HEK293 (cell line): ENCODE measurements around the gene ANGPTL4.

Experiments
- CTCF ChIA-PET: fragments of 350-600 bp; formaldehyde crosslinking; extraction: SDS; loops from one replicate; lab custom pipeline; 2021; ENCODE audit warnings: antibody characterized with exemption; lab: Yijun Ruan, JAX
- POLR2A ChIA-PET: fragments of 300-600 bp; formaldehyde crosslinking; extraction: SDS; loops from one replicate; lab custom pipeline; 2020; ENCODE audit warnings: antibody characterized with exemption, inconsistent platforms; lab: Yijun Ruan, JAX
- H3K27ac ChIP-seq: fragments of 200-500 bp; sonication (Bioruptor generic); 2 replicates; pipeline ENCODE4 v1.5.1; 2014; ENCODE audit warnings: low read depth, low read length, control low read depth, inconsistent platforms; ENCODE audit errors: extremely low read depth
- H3K36me3 ChIP-seq, 2 experiments: fragments of 200-500 bp in 1 of 2; sonication (Bioruptor generic) in 1 of 2; 1 replicate in 1 of 2; 2 replicates in 1 of 2; pipeline ENCODE4 v1.5.1; 2014 to 2017; ENCODE audit warnings: inconsistent platforms in 2 of 2, low read length in 2 of 2; ENCODE audit not compliant: control insufficient read depth in 2 of 2, insufficient read depth in 1 of 2
- H3K4me1 ChIP-seq: fragments of 200-500 bp; sonication (Bioruptor generic); 2 replicates; pipeline ENCODE4 v1.5.1; 2014; ENCODE audit warnings: mild to moderate bottlenecking, low read length, inconsistent platforms; ENCODE audit not compliant: control insufficient read depth, insufficient read depth
- H3K4me3 ChIP-seq: 2 replicates; pipeline ENCODE4 v1.5.1; 2011; ENCODE audit warnings: low read depth, mild to moderate bottlenecking, control low read depth, low read length, moderate library complexity
- H3K9me3 ChIP-seq: fragments of 200-500 bp; sonication (Bioruptor generic); 2 replicates; pipeline ENCODE4 v1.5.1; 2014; ENCODE audit warnings: low read depth, low read length, inconsistent platforms; ENCODE audit not compliant: control insufficient read depth, insufficient read depth
- KLF8 ChIP-seq: fragments of 450-650 bp; formaldehyde crosslinking; IDR thresholded peaks from 2 replicates; pipeline ENCODE4 v1.5.1; 2016; ENCODE audit warnings: missing biosample characterization, missing genetic modification characterization
- PRDM6 ChIP-seq: fragments of 450-650 bp; formaldehyde crosslinking; IDR thresholded peaks from 2 replicates; pipeline ENCODE4 v1.5.1; 2017; ENCODE audit warnings: missing biosample characterization, missing genetic modification characterization
- SP3 ChIP-seq: fragments of 450-650 bp; formaldehyde crosslinking; IDR thresholded peaks from 2 replicates; pipeline ENCODE4 v1.5.1; 2016; ENCODE audit warnings: missing biosample characterization, missing genetic modification characterization
- SP7 ChIP-seq: fragments of 450-650 bp; formaldehyde crosslinking; IDR thresholded peaks from 2 replicates; pipeline ENCODE4 v1.5.1; 2016; ENCODE audit warnings: missing biosample characterization, missing genetic modification characterization
- ZBTB11 ChIP-seq: fragments of 450-650 bp; formaldehyde crosslinking; conservative IDR thresholded peaks from 2 replicates; pipeline ENCODE4 v1.5.1; 2016; ENCODE audit warnings: low read depth, missing biosample characterization, missing genetic modification characterization
- ZBTB17 ChIP-seq: fragments of 450-650 bp; formaldehyde crosslinking; IDR thresholded peaks from 2 replicates; pipeline ENCODE4 v1.5.1; 2016; ENCODE audit warnings: missing biosample characterization, missing genetic modification characterization
- ZFP69B ChIP-seq: fragments of 450-650 bp; formaldehyde crosslinking; IDR thresholded peaks from 2 replicates; pipeline ENCODE4 v1.5.1; 2016; ENCODE audit warnings: missing biosample characterization, missing genetic modification characterization
- ZNF768 ChIP-seq: fragments of 450-650 bp; formaldehyde crosslinking; IDR thresholded peaks from 2 replicates; pipeline ENCODE4 v1.5.1; 2018; ENCODE audit warnings: missing biosample characterization, mild to moderate bottlenecking, missing genetic modification characterization
- TF ChIP-seq, protein P1 (sequence below): fragments of 450-650 bp; formaldehyde crosslinking; IDR thresholded peaks from 2 replicates; pipeline ENCODE4 v1.5.1; 2016; ENCODE audit warnings: missing biosample characterization, missing genetic modification characterization
- TF ChIP-seq, protein P2 (sequence below): fragments of 450-650 bp; formaldehyde crosslinking; IDR thresholded peaks from 2 replicates; pipeline ENCODE4 v1.5.1; 2017; ENCODE audit warnings: missing biosample characterization, missing genetic modification characterization
- TF ChIP-seq, protein P3 (sequence below): fragments of 450-650 bp; formaldehyde crosslinking; IDR thresholded peaks from 2 replicates; pipeline ENCODE4 v1.5.1; 2016; ENCODE audit warnings: missing biosample characterization, missing genetic modification characterization

ANGPTL4 gene

GRCh38 chr19:8337728-8338127 lies 26.2 kb upstream of the ANGPTL4 start:
- Histone ChIP-seq H3K4me1 (no peaks in the 10 kb centered on the region; the same call in 1 of the 2 replicates), H3K4me3 (no peak overlapping the region), H3K27ac (no peak overlapping the region), H3K36me3 (no peaks in the 10 kb centered on the region), H3K9me3 (no peaks in the 10 kb centered on the region)
- ChIA-PET CTCF (interaction anchor here (0.5 to 1.7 kb wide), 4 partner anchors 10 to 85 kb away, joined by 3 to 9 read pairs (median 3); no protein-coding TSS in a partner anchor), POLR2A (no interaction called here)
- TF ChIP-seq, protein P1, sequence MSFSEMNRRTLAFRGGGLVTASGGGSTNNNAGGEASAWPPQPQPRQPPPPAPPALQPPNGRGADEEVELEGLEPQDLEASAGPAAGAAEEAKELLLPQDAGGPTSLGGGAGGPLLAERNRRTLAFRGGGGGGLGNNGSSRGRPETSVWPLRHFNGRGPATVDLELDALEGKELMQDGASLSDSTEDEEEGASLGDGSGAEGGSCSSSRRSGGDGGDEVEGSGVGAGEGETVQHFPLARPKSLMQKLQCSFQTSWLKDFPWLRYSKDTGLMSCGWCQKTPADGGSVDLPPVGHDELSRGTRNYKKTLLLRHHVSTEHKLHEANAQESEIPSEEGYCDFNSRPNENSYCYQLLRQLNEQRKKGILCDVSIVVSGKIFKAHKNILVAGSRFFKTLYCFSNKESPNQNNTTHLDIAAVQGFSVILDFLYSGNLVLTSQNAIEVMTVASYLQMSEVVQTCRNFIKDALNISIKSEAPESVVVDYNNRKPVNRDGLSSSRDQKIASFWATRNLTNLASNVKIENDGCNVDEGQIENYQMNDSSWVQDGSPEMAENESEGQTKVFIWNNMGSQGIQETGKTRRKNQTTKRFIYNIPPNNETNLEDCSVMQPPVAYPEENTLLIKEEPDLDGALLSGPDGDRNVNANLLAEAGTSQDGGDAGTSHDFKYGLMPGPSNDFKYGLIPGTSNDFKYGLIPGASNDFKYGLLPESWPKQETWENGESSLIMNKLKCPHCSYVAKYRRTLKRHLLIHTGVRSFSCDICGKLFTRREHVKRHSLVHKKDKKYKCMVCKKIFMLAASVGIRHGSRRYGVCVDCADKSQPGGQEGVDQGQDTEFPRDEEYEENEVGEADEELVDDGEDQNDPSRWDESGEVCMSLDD, result no peak
- no peak for TF ChIP-seq ZNF768 (tag by site-specific recombination)
- TF ChIP-seq ZBTB17 (tag by site-specific recombination), result no peak
- no peak for TF ChIP-seq KLF8 (tag by site-specific recombination)
- no peak for TF ChIP-seq SP7 (tag by site-specific recombination)
- TF ChIP-seq PRDM6 (tag by site-specific recombination), result no peak
- no peak for TF ChIP-seq SP3 (tag by site-specific recombination)
- TF ChIP-seq, protein P2, sequence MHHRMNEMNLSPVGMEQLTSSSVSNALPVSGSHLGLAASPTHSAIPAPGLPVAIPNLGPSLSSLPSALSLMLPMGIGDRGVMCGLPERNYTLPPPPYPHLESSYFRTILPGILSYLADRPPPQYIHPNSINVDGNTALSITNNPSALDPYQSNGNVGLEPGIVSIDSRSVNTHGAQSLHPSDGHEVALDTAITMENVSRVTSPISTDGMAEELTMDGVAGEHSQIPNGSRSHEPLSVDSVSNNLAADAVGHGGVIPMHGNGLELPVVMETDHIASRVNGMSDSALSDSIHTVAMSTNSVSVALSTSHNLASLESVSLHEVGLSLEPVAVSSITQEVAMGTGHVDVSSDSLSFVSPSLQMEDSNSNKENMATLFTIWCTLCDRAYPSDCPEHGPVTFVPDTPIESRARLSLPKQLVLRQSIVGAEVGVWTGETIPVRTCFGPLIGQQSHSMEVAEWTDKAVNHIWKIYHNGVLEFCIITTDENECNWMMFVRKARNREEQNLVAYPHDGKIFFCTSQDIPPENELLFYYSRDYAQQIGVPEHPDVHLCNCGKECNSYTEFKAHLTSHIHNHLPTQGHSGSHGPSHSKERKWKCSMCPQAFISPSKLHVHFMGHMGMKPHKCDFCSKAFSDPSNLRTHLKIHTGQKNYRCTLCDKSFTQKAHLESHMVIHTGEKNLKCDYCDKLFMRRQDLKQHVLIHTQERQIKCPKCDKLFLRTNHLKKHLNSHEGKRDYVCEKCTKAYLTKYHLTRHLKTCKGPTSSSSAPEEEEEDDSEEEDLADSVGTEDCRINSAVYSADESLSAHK (tag by site-specific recombination), result no peak
- TF ChIP-seq ZBTB11, result no peak
- TF ChIP-seq, all 188 proteins: peak for 0

DNA sequence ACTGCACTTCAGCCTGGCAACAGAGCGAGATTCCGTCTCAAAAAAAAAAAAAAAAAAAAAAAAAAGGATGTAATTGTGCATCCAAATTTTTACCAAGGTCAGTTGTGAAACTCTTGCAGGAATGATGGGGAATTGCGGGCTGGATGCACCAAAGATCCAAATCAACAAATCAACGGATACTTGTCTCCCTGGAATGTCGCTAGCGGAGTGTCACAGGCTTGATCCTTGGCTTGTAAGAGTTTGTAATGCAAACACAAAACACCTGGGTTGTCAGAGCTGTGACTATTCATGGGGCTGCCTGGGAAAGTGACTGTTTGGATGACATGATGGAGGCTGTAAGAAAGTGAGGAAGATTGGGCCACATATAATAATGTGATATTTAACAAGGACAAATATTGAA lies 25.1 kb upstream of the ANGPTL4 start:
- CTCF ChIA-PET, result interaction anchor here (1.0 to 1.7 kb wide), 3 partner anchors 9 to 39 kb away, joined by 3 to 9 read pairs (median 3); no protein-coding TSS in a partner anchor
- Histone ChIP-seq H3K9me3 (no peaks in the 10 kb centered on the region), H3K27ac (no peak overlapping the region), H3K4me1 (no peaks in the 10 kb centered on the region; the same call in 1 of the 2 replicates), H3K4me3 (no peak overlapping the region), H3K36me3 (no peaks in the 10 kb centered on the region)
- TF ChIP-seq ZFP69B (tag by site-specific recombination), result no peak
- TF ChIP-seq, protein P3, sequence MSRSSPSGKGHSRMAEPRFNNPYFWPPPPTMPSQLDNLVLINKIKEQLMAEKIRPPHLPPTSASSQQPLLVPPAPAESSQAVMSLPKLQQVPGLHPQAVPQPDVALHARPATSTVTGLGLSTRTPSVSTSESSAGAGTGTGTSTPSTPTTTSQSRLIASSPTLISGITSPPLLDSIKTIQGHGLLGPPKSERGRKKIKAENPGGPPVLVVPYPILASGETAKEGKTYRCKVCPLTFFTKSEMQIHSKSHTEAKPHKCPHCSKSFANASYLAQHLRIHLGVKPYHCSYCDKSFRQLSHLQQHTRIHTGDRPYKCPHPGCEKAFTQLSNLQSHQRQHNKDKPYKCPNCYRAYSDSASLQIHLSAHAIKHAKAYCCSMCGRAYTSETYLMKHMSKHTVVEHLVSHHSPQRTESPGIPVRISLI (tag by site-specific recombination), result 0 out of 2 replicates have a peak, but pooled peaks have one; percentile 28
- POLR2A ChIA-PET, result no interaction called here
